GM04503 (cell line): ENCODE results near the gene KCNJ6.
A peak's percentile ranks its signal among the peaks of the same experiment; 100 is the strongest.

Experiments used
- DNase-seq: peaks from one replicate; pipeline ENCODE4 v3.0.0-alpha.2; 2012; ENCODE audit warnings: low read depth

KCNJ6 gene

GRCh38 chr21:37905291-37905690 lies 11.0 kb downstream of the KCNJ6 start:
- no peak for DNase-seq

- no peak for DNase-seq
Measured at GRCh38 chr21:37904856-37905255, 11.4 kb downstream of the KCNJ6 start.

GRCh38 chr21:37903396-37903795 lies 12.9 kb downstream of the KCNJ6 start:
- DNase-seq = no peak

- no peak for DNase-seq
Measured at GRCh38 chr21:37899146-37899545, 17.1 kb downstream of the KCNJ6 start.

GRCh38 chr21:37896788-37897187 lies 19.5 kb downstream of the KCNJ6 start:
- DNase-seq = no peak

GRCh38 chr21:37891972-37892371 lies 24.3 kb downstream of the KCNJ6 start:
- no peak for DNase-seq

GRCh38 chr21:37888659-37889058 lies 27.6 kb downstream of the KCNJ6 start:
- DNase-seq = no peak

GRCh38 chr21:37886726-37887299 lies 29.4 kb downstream of the KCNJ6 start:
- no peak for DNase-seq

GRCh38 chr21:37886120-37886519 lies 30.1 kb downstream of the KCNJ6 start:
- no peak for DNase-seq

- no peak for DNase-seq
Measured at GRCh38 chr21:37878946-37879660, 37.2 kb downstream of the KCNJ6 start.

GRCh38 chr21:37877888-37878684 lies 38.2 kb downstream of the KCNJ6 start:
- no peak for DNase-seq

GRCh38 chr21:37877171-37877570 lies 39.1 kb downstream of the KCNJ6 start:
- no peak for DNase-seq

GRCh38 chr21:37876561-37876960 lies 39.7 kb downstream of the KCNJ6 start:
- DNase-seq = no peak

- DNase-seq = no peak
Measured at GRCh38 chr21:37874904-37875780, 41.1 kb downstream of the KCNJ6 start.

- no peak for DNase-seq
Measured at GRCh38 chr21:37874481-37874880, 41.8 kb downstream of the KCNJ6 start.

GRCh38 chr21:37873655-37874054 lies 42.6 kb downstream of the KCNJ6 start:
- DNase-seq = no peak

- DNase-seq = peak; percentile 47
Measured at GRCh38 chr21:37871121-37871862, 45.0 kb downstream of the KCNJ6 start.

- no peak for DNase-seq
Measured at GRCh38 chr21:37870221-37870620, 46.0 kb downstream of the KCNJ6 start.

- no peak for DNase-seq
Measured at GRCh38 chr21:37869661-37870060, 46.6 kb downstream of the KCNJ6 start.

- peak; percentile 51 for DNase-seq
Measured at GRCh38 chr21:37868446-37869295, 47.6 kb downstream of the KCNJ6 start.
